Activated CD4-positive, CD25-positive, alpha-beta regulatory T cell treated with anti-CD3 and anti-CD28 coated beads, Interleukin-2, amount 50 U/mL, for 72 hours (primary cell): Measurements from ENCODE around the gene CYP27B1.

Experiments used
- DNase-seq: peaks from one replicate; pipeline ENCODE4 v3.0.0; 2021

The CYP27B1 gene, protein sequence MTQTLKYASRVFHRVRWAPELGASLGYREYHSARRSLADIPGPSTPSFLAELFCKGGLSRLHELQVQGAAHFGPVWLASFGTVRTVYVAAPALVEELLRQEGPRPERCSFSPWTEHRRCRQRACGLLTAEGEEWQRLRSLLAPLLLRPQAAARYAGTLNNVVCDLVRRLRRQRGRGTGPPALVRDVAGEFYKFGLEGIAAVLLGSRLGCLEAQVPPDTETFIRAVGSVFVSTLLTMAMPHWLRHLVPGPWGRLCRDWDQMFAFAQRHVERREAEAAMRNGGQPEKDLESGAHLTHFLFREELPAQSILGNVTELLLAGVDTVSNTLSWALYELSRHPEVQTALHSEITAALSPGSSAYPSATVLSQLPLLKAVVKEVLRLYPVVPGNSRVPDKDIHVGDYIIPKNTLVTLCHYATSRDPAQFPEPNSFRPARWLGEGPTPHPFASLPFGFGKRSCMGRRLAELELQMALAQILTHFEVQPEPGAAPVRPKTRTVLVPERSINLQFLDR

GRCh38 chr12:57766464-57767304, at the start of gene CYP27B1:
TSS of gene CYP27B1 (minus strand) at chr12:57767078. CDS start at chr12:57767041, 37 bp downstream.
- DNase-seq = peak; percentile 39

- no peak for DNase-seq
These were observed 49.4 kb upstream of the CYP27B1 start for GRCh38 chr12:57816001-57816854.

- no peak for DNase-seq
These were observed 48.5 kb upstream of the CYP27B1 start for GRCh38 chr12:57815177-57816000.

GRCh38 chr12:57813971-57814772, 47.3 kb upstream of the CYP27B1 start:
- no peak for DNase-seq

DNA sequence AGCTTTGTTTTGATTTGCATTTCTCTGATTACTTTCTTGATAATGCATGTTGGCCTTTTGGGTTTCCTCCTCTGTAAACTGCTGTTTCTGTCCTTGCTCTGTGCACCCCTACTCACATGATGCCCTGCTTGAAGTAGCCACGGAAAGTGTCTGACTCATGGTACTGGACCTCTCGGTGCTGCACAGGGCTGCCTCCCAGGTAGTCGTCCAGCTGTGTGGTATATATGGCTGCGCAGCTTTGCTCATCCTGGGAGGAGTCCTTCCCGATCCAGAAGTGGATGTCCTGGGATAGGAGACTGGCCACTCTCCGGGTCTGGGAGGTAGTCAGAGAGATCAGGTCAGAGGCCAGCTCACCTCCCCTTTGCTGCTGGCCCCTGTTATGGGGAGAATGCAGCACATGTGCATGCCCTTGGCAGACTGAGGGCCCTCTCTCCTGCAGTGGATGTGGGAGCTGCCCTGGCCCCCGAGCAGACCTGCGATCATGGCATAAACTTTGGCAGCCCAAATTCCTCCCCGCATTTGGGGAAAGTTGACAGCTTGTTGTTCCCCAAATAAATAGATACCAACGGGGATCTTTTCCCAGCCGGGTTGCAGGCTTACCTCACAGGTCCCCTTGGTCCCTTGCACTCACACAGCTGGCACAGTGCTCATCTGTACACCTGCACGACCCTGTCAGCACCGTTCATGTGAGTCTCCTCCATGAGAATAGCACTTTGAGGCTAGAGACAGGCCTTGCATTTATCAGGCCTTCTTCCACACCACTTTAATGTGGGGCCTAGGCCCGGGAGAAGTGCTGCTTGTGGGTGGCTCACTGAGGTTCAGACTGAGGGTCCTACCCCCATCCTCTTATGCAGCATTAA, 46.5 kb upstream of the CYP27B1 start:
- DNase-seq = no peak

GRCh38 chr12:57811028-57811755, 44.3 kb upstream of the CYP27B1 start:
- DNase-seq = no peak

GRCh38 chr12:57810450-57810849, 43.6 kb upstream of the CYP27B1 start:
- no peak for DNase-seq

DNA sequence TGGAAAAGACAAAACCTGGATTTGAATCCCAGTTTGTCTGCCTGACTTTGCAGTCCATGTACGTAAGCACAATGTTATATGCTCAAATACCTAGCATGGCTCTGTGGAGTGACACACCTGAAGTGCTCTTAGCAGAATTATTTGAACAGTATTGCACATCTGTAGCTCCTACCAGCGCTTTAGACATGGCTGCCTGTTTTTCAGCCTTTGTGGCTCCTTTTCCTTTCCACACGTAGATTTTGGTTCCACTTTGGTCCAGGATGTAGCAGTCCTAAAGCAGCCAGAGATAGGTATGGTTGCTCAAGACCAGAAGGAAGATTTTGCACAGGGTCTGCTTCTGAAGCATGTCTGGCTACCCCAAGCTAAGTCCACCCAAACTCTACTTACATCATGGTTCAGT, 42.5 kb upstream of the CYP27B1 start:
- DNase-seq = no peak

DNA sequence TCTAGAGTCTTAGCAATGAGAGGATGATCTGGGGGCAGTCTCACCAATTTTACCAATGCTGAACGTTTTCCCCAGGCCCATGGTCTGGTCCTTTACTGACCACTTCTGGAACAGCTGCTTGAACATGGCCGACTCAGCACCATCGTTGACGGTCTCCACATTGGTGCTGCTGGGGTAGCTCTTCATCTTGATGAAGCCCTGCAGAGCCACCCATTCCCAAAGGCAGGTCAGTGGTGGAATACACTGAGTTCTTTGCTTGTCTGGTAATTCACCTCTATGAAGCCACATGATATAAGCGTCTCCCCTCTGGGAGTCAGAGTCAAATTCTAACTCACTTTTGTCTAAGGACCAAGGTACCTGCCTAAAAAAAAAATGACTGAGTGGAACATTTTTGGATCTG, 41.5 kb upstream of the CYP27B1 start:
- no peak for DNase-seq

GRCh38 chr12:57807285-57807684, 40.4 kb upstream of the CYP27B1 start:
- DNase-seq = no peak

- DNase-seq = no peak
These were observed 39.8 kb upstream of the CYP27B1 start for GRCh38 chr12:57806677-57807076.

GRCh38 chr12:57803319-57803893, 36.5 kb upstream of the CYP27B1 start:
- peak; percentile 40 for DNase-seq

DNA sequence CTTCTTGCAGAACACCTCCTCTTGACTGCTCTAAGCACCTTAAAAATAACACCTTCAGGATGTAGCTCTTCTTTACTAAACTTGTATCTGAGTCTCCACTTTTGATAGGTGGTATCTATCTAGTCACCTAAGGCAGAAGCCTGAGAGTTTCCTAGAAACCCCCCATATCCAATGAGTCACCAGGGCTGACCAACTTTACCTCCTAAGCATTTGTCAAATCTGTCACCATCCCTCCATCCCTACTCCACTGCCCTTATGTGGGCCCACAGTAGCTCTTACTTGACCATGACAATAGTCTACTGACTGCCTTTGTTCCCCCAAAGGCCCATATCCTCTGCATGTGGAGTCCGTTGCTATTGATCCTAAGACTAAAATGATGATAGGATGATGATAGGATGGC, 35.7 kb upstream of the CYP27B1 start:
- DNase-seq = no peak

- DNase-seq = no peak
These were observed 34.1 kb upstream of the CYP27B1 start for GRCh38 chr12:57800965-57801364.

- no peak for DNase-seq
These were observed 31.1 kb upstream of the CYP27B1 start for GRCh38 chr12:57797933-57798332.

DNA sequence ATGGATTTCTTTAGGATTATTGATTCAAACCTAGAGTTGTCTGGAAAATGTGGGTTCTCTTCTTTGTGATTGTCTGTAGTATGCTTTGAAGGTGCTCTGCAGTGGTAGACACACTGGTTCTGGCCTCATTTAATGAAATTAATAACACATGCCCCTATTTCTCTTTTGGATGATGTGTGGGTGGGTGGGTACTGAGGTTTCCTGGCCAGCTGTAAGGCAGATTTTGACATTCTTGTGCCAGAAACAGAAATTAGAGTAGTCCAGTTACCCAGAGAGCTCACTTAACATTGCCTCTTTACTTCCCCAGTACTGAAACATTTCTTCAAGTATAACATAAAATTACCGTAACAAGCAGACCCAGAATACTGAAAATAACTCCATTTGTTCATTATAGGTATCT, 30.1 kb upstream of the CYP27B1 start:
- no peak for DNase-seq

GRCh38 chr12:57795354-57795753, 28.5 kb upstream of the CYP27B1 start:
- DNase-seq = no peak

GRCh38 chr12:57793920-57794319, 27.0 kb upstream of the CYP27B1 start:
- no peak for DNase-seq

GRCh38 chr12:57783861-57784260, 17.0 kb upstream of the CYP27B1 start:
- DNase-seq = no peak
